AG09319 (cell line): Measurements from ENCODE around the gene TTC7B.

Source experiments
- DNase-seq: peaks from one replicate; pipeline ENCODE4 v3.0.0-alpha.2; 2010; ENCODE audit warnings: low read depth; ENCODE audit errors: extremely low read depth
- TF ChIP-seq, protein P1 (sequence below): IDR thresholded peaks from 2 replicates; pipeline ENCODE4 v1.5.1; 2011; ENCODE audit warnings: low read depth, mild to moderate bottlenecking, inconsistent platforms, low read length, moderate library complexity

Gene TTC7B

GRCh38 chr14:90566481-90566880, 249.7 kb downstream of the TTC7B start:
- TF ChIP-seq, protein P1, sequence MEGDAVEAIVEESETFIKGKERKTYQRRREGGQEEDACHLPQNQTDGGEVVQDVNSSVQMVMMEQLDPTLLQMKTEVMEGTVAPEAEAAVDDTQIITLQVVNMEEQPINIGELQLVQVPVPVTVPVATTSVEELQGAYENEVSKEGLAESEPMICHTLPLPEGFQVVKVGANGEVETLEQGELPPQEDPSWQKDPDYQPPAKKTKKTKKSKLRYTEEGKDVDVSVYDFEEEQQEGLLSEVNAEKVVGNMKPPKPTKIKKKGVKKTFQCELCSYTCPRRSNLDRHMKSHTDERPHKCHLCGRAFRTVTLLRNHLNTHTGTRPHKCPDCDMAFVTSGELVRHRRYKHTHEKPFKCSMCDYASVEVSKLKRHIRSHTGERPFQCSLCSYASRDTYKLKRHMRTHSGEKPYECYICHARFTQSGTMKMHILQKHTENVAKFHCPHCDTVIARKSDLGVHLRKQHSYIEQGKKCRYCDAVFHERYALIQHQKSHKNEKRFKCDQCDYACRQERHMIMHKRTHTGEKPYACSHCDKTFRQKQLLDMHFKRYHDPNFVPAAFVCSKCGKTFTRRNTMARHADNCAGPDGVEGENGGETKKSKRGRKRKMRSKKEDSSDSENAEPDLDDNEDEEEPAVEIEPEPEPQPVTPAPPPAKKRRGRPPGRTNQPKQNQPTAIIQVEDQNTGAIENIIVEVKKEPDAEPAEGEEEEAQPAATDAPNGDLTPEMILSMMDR, result no peak
- no peak for DNase-seq

GRCh38 chr14:90564496-90564895, 251.7 kb downstream of the TTC7B start:
- DNase-seq, result no peak
- TF ChIP-seq, protein P1, result no peak

DNA sequence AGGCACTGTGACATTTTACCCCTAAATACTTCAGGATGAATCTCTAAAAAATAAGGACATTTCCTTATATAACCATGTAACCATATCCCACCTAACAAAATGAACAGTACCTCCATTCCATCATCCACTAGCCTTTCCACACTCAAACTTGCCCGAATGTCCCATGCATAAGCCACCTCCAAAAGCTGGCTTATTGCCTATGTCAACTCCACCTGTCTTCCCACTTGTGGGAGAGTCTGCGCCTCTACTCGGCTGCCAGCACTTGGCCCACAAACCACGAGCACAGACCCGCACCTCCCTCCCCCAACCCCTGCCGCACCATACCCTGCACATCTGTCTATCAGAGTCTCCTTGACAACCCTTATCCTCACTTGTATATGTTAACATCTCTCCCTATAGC, 253.6 kb downstream of the TTC7B start:
- TF ChIP-seq, protein P1, result no peak
- DNase-seq, result no peak

GRCh38 chr14:90561920-90562319, 254.3 kb downstream of the TTC7B start:
- DNase-seq, result no peak
- TF ChIP-seq, protein P1, result no peak

DNA sequence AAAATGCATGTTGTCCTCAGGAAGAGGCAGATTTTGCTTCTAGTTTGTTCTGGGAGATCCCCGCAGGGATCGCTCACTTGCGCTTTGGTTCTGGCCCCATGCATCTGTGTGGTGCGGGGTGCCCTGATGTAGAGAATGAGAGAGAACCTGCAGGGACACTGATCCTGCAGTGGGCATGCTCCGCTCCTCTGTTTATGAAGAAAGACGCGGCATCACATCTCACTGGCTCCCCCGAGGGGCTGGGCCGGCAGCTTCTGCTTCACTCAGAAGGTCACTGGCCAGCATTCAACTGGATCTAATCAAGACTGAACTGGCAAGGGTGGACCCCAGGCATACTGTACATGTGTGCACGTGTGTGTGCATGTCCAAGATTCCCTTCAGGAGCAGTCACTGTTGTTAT, 255.2 kb downstream of the TTC7B start:
- no peak for DNase-seq
- TF ChIP-seq, protein P1, result no peak

- TF ChIP-seq, protein P1, result no peak
- no peak for DNase-seq
Measured at GRCh38 chr14:90560558-90560957, 255.7 kb downstream of the TTC7B start.

GRCh38 chr14:90559811-90560492, 256.3 kb downstream of the TTC7B start:
- no peak for DNase-seq
- TF ChIP-seq, protein P1, result no peak
